ENCODE results near the gene PDIA5. TPM values are rescaled to one million over a fixed set of nuclear protein-coding genes. Genes with fewer than 3 reads are reported as not detected.

The PDIA5 gene
- total RNA-seq, 1 experiment from 2014 or later = 41.5 TPM

DNA sequence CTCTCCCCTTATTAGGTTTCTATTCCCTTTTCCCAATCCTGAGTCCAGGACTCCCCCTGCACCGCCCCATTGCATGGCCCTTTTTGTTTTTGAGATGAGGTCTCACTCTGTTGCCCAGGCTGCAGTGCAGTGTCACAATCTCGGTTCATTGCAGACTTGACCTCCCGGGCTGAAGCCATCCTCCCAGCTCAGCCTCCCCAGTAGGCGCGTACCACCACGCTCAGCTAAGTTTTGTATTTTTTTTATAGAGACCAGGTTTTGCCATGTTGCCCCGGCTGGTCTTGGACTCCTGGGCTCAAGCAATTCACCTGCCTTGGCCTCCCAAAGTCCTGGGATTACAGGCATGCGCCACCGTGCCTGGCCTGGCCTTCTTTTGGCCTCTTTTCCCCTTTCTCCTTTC lies 29.3 kb downstream of the PDIA5 start:
- peaks cover 29% of the 10 kb centered on the region for H3K4me1 Mint-ChIP-seq
- no peaks in the 10 kb centered on the region for H3K27me3 Mint-ChIP-seq (ENCODE audit: low read depth)
- DNase-seq (ENCODE audit: low spot score) (no peak), ATAC-seq (no peak)
- peaks cover 27% of the 10 kb centered on the region for H3K36me3 Mint-ChIP-seq
- POLR2A ChIA-PET = no interaction called here
- TF ChIP-seq ATF1 (CRISPR knock-in tag; IDR thresholded peaks at IDR 0.05) (no peak), HMGA2 (CRISPR knock-in tag; IDR thresholded peaks at IDR 0.05) (no peak), ZNF671 (CRISPR knock-in tag; IDR thresholded peaks at IDR 0.05) (no peak), ZNF396 (CRISPR knock-in tag; IDR thresholded peaks at IDR 0.05; ENCODE audit: borderline replicate concordance) (no peak), JUN (CRISPR knock-in tag; IDR thresholded peaks at IDR 0.05) (no peak), MXD4 (CRISPR knock-in tag; IDR thresholded peaks at IDR 0.05; ENCODE audit: borderline replicate concordance) (no peak), ESRRA (CRISPR knock-in tag; IDR thresholded peaks at IDR 0.05; ENCODE audit: borderline replicate concordance) (no peak), CBFB (CRISPR knock-in tag; IDR thresholded peaks at IDR 0.05; ENCODE audit: low read depth) (no peak), KAT7 (CRISPR knock-in tag; IDR thresholded peaks at IDR 0.05; ENCODE audit: borderline replicate concordance) (no peak), NFE2L1 (CRISPR knock-in tag; IDR thresholded peaks at IDR 0.05) (no peak), SMAD4 (CRISPR knock-in tag; IDR thresholded peaks at IDR 0.05) (no peak), ZNF317 (CRISPR knock-in tag; IDR thresholded peaks at IDR 0.05; ENCODE audit: borderline replicate concordance, low read depth) (no peak), SOX15 (CRISPR knock-in tag; IDR thresholded peaks at IDR 0.05) (no peak)
- TF ChIP-seq, protein P1, sequence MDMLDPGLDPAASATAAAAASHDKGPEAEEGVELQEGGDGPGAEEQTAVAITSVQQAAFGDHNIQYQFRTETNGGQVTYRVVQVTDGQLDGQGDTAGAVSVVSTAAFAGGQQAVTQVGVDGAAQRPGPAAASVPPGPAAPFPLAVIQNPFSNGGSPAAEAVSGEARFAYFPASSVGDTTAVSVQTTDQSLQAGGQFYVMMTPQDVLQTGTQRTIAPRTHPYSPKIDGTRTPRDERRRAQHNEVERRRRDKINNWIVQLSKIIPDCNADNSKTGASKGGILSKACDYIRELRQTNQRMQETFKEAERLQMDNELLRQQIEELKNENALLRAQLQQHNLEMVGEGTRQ (CRISPR knock-in tag; IDR thresholded peaks at IDR 0.05) = no peak
- TF ChIP-seq, protein P2, sequence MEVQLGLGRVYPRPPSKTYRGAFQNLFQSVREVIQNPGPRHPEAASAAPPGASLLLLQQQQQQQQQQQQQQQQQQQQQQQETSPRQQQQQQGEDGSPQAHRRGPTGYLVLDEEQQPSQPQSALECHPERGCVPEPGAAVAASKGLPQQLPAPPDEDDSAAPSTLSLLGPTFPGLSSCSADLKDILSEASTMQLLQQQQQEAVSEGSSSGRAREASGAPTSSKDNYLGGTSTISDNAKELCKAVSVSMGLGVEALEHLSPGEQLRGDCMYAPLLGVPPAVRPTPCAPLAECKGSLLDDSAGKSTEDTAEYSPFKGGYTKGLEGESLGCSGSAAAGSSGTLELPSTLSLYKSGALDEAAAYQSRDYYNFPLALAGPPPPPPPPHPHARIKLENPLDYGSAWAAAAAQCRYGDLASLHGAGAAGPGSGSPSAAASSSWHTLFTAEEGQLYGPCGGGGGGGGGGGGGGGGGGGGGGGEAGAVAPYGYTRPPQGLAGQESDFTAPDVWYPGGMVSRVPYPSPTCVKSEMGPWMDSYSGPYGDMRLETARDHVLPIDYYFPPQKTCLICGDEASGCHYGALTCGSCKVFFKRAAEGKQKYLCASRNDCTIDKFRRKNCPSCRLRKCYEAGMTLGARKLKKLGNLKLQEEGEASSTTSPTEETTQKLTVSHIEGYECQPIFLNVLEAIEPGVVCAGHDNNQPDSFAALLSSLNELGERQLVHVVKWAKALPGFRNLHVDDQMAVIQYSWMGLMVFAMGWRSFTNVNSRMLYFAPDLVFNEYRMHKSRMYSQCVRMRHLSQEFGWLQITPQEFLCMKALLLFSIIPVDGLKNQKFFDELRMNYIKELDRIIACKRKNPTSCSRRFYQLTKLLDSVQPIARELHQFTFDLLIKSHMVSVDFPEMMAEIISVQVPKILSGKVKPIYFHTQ (CRISPR knock-in tag; IDR thresholded peaks at IDR 0.05) = no peak
- TF ChIP-seq, protein P3, sequence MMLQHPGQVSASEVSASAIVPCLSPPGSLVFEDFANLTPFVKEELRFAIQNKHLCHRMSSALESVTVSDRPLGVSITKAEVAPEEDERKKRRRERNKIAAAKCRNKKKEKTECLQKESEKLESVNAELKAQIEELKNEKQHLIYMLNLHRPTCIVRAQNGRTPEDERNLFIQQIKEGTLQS (CRISPR knock-in tag; conservative IDR thresholded peaks at IDR 0.05) = no peak
- TF ChIP-seq, protein P4, sequence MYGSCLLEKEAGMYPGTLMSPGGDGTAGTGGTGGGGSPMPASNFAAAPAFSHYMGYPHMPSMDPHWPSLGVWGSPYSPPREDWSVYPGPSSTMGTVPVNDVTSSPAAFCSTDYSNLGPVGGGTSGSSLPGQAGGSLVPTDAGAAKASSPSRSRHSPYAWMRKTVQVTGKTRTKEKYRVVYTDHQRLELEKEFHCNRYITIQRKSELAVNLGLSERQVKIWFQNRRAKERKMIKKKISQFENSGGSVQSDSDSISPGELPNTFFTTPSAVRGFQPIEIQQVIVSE (CRISPR knock-in tag; IDR thresholded peaks at IDR 0.05; ENCODE audit: borderline replicate concordance) = no peak
- TF ChIP-seq, protein P5, sequence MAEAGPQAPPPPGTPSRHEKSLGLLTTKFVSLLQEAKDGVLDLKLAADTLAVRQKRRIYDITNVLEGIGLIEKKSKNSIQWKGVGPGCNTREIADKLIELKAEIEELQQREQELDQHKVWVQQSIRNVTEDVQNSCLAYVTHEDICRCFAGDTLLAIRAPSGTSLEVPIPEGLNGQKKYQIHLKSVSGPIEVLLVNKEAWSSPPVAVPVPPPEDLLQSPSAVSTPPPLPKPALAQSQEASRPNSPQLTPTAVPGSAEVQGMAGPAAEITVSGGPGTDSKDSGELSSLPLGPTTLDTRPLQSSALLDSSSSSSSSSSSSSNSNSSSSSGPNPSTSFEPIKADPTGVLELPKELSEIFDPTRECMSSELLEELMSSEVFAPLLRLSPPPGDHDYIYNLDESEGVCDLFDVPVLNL (CRISPR knock-in tag; IDR thresholded peaks at IDR 0.05; ENCODE audit: borderline replicate concordance, low read depth) = no peak
- H3K27ac Mint-ChIP-seq = no peak overlapping the region
- H3K9me3 Mint-ChIP-seq = no peaks in the 10 kb centered on the region
- CTCF ChIA-PET = interaction anchor here (0.6 kb wide), 1 partner anchor 47 kb away, joined by 4 read pairs; no protein-coding TSS in a partner anchor
- H3K4me3 Mint-ChIP-seq = no peak overlapping the region

DNA sequence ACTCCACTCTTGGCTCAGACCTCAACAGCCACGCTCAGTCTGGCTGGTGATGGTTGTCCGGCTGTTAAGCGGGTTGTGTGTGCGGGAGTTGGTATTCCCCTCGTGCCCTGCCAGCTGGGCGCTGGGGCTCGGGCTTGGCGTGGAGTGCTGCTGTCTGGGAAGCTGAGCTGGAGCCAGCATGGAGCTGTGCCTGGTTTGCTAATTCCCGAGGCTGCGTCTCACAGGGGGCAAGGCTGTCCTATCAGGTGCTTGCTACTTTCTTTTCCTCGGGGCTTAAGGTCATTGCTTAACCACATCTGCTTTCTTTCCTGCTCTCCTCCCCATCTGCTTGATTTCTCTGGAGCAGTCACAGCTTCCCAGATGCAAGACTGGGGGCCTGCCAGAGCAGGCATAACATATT lies 29.9 kb downstream of the PDIA5 start:
- no peaks in the 10 kb centered on the region for H3K9me3 Mint-ChIP-seq
- H3K4me1 Mint-ChIP-seq = peaks cover 29% of the 10 kb centered on the region
- DNase-seq (ENCODE audit: low spot score) (no peak), ATAC-seq (no peak)
- H3K4me3 Mint-ChIP-seq = no peak overlapping the region
- peaks cover 28% of the 10 kb centered on the region for H3K36me3 Mint-ChIP-seq
- TF ChIP-seq ZNF317 (CRISPR knock-in tag; IDR thresholded peaks at IDR 0.05; ENCODE audit: borderline replicate concordance, low read depth) (no peak), CBFB (CRISPR knock-in tag; IDR thresholded peaks at IDR 0.05; ENCODE audit: low read depth) (no peak), ZNF263 (CRISPR knock-in tag; IDR thresholded peaks at IDR 0.05; ENCODE audit: low read depth) (no peak), SOX15 (CRISPR knock-in tag; IDR thresholded peaks at IDR 0.05) (no peak), TCF7 (CRISPR knock-in tag; IDR thresholded peaks at IDR 0.05; ENCODE audit: low read depth) (no peak), KAT7 (CRISPR knock-in tag; IDR thresholded peaks at IDR 0.05; ENCODE audit: borderline replicate concordance) (no peak), OVOL2 (CRISPR knock-in tag; IDR thresholded peaks at IDR 0.05; ENCODE audit: borderline replicate concordance) (no peak), MYBL2 (CRISPR knock-in tag; IDR thresholded peaks at IDR 0.05) (no peak), SMAD3 (CRISPR knock-in tag; IDR thresholded peaks at IDR 0.05; ENCODE audit: borderline replicate concordance) (no peak)
- TF ChIP-seq, protein P6, sequence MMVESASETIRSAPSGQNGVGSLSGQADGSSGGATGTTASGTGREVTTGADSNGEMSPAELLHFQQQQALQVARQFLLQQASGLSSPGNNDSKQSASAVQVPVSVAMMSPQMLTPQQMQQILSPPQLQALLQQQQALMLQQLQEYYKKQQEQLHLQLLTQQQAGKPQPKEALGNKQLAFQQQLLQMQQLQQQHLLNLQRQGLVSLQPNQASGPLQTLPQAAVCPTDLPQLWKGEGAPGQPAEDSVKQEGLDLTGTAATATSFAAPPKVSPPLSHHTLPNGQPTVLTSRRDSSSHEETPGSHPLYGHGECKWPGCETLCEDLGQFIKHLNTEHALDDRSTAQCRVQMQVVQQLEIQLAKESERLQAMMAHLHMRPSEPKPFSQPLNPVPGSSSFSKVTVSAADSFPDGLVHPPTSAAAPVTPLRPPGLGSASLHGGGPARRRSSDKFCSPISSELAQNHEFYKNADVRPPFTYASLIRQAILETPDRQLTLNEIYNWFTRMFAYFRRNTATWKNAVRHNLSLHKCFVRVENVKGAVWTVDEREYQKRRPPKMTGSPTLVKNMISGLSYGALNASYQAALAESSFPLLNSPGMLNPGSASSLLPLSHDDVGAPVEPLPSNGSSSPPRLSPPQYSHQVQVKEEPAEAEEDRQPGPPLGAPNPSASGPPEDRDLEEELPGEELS (CRISPR knock-in tag; IDR thresholded peaks at IDR 0.05) = no peak
- TF ChIP-seq, protein P7, sequence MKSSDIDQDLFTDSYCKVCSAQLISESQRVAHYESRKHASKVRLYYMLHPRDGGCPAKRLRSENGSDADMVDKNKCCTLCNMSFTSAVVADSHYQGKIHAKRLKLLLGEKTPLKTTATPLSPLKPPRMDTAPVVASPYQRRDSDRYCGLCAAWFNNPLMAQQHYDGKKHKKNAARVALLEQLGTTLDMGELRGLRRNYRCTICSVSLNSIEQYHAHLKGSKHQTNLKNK (CRISPR knock-in tag; IDR thresholded peaks at IDR 0.05) = no peak
- H3K27me3 Mint-ChIP-seq (ENCODE audit: low read depth) = no peaks in the 10 kb centered on the region
- CTCF ChIA-PET = no interaction called here
- no peak overlapping the region for H3K27ac Mint-ChIP-seq
- POLR2A ChIA-PET = no interaction called here

Data from WTC11 (cell line).